ENCODE data around the gene NFATC4.

DNA sequence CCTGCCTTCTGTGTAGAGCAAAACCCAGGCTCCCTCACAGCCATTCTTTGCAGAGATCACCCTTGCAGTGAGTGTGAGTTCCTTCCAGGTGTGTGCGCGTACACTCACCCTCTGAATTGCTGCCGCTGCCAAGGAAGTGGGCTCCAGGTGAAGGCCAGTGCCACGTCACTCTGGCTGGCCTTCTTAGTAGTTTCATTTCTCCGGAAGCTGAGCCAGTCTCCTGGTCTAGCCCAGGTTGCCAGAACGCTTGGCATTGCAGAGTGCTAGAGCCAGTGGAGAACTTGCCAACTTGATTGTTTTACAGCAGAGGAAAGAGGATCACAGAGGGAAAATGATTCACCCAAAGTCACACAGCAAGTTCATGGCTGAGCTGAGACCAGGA lies 50.5 kb downstream of the NFATC4 start:
- TF ChIP-seq PRDM1 (tag by site-specific recombination; IDR thresholded peaks at IDR 0.05) (no peak), ATF2 (tag by site-specific recombination; IDR thresholded peaks at IDR 0.05; ENCODE audit: low read depth) (no peak), ZBTB10 (tag by site-specific recombination; IDR thresholded peaks at IDR 0.05) (no peak), ZBTB7A (tag by site-specific recombination; IDR thresholded peaks at IDR 0.05; ENCODE audit: low read depth) (no peak), ZSCAN23 (tag by site-specific recombination; IDR thresholded peaks at IDR 0.05) (no peak), ZNF274 (IDR thresholded peaks at IDR 0.05; ENCODE audit: low read length) (no peak), ZNF274 (tag by site-specific recombination; IDR thresholded peaks at IDR 0.05; ENCODE audit: borderline replicate concordance) (no peak), ZNF350 (tag by site-specific recombination; IDR thresholded peaks at IDR 0.05) (no peak), YY1 (tag by site-specific recombination; IDR thresholded peaks at IDR 0.05) (no peak), ZEB2 (tag by site-specific recombination; IDR thresholded peaks at IDR 0.05) (no peak), HOXC10 (CRISPR knock-in tag; IDR thresholded peaks at IDR 0.05) (no peak)
- TF ChIP-seq, protein P1, sequence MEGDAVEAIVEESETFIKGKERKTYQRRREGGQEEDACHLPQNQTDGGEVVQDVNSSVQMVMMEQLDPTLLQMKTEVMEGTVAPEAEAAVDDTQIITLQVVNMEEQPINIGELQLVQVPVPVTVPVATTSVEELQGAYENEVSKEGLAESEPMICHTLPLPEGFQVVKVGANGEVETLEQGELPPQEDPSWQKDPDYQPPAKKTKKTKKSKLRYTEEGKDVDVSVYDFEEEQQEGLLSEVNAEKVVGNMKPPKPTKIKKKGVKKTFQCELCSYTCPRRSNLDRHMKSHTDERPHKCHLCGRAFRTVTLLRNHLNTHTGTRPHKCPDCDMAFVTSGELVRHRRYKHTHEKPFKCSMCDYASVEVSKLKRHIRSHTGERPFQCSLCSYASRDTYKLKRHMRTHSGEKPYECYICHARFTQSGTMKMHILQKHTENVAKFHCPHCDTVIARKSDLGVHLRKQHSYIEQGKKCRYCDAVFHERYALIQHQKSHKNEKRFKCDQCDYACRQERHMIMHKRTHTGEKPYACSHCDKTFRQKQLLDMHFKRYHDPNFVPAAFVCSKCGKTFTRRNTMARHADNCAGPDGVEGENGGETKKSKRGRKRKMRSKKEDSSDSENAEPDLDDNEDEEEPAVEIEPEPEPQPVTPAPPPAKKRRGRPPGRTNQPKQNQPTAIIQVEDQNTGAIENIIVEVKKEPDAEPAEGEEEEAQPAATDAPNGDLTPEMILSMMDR (tag by site-specific recombination; IDR thresholded peaks at IDR 0.05) = no peak
- TF ChIP-seq, protein P2, sequence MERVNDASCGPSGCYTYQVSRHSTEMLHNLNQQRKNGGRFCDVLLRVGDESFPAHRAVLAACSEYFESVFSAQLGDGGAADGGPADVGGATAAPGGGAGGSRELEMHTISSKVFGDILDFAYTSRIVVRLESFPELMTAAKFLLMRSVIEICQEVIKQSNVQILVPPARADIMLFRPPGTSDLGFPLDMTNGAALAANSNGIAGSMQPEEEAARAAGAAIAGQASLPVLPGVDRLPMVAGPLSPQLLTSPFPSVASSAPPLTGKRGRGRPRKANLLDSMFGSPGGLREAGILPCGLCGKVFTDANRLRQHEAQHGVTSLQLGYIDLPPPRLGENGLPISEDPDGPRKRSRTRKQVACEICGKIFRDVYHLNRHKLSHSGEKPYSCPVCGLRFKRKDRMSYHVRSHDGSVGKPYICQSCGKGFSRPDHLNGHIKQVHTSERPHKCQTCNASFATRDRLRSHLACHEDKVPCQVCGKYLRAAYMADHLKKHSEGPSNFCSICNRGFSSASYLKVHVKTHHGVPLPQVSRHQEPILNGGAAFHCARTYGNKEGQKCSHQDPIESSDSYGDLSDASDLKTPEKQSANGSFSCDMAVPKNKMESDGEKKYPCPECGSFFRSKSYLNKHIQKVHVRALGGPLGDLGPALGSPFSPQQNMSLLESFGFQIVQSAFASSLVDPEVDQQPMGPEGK (tag by site-specific recombination; IDR thresholded peaks at IDR 0.05) = no peak
- TF ChIP-seq, protein P3, sequence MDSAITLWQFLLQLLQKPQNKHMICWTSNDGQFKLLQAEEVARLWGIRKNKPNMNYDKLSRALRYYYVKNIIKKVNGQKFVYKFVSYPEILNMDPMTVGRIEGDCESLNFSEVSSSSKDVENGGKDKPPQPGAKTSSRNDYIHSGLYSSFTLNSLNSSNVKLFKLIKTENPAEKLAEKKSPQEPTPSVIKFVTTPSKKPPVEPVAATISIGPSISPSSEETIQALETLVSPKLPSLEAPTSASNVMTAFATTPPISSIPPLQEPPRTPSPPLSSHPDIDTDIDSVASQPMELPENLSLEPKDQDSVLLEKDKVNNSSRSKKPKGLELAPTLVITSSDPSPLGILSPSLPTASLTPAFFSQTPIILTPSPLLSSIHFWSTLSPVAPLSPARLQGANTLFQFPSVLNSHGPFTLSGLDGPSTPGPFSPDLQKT (IDR thresholded peaks at IDR 0.05; ENCODE audit: borderline replicate concordance, low read depth, low read length) = no peak
- TF ChIP-seq, protein P4, sequence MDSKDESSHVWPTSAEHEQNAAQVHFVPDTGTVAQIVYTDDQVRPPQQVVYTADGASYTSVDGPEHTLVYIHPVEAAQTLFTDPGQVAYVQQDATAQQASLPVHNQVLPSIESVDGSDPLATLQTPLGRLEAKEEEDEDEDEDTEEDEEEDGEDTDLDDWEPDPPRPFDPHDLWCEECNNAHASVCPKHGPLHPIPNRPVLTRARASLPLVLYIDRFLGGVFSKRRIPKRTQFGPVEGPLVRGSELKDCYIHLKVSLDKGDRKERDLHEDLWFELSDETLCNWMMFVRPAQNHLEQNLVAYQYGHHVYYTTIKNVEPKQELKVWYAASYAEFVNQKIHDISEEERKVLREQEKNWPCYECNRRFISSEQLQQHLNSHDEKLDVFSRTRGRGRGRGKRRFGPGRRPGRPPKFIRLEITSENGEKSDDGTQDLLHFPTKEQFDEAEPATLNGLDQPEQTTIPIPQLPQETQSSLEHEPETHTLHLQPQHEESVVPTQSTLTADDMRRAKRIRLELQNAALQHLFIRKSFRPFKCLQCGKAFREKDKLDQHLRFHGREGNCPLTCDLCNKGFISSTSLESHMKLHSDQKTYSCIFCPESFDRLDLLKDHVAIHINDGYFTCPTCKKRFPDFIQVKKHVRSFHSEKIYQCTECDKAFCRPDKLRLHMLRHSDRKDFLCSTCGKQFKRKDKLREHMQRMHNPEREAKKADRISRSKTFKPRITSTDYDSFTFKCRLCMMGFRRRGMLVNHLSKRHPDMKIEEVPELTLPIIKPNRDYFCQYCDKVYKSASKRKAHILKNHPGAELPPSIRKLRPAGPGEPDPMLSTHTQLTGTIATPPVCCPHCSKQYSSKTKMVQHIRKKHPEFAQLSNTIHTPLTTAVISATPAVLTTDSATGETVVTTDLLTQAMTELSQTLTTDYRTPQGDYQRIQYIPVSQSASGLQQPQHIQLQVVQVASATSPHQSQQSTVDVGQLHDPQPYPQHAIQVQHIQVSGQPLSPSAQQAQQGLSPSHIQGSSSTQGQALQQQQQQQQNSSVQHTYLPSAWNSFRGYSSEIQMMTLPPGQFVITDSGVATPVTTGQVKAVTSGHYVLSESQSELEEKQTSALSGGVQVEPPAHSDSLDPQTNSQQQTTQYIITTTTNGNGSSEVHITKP (tag by site-specific recombination; IDR thresholded peaks at IDR 0.05) = no peak

Data from HEK293 (cell line).